ENCODE results near the gene TEP1. TPM values are rescaled to one million over a fixed set of nuclear protein-coding genes. Genes with fewer than 3 reads are reported as not detected.

The TEP1 gene
- total RNA-seq, result 5.5 and 8.5 TPM in 2 replicates

GRCh38 chr14:20412876-20413743 lies at the start of gene TEP1:
Gene TEP1, minus strand, starts transcription at chr14:20413501. Its CDS starts 5,062 bp downstream, at chr14:20408439.

GRCh38 chr14:20461225-20462141 lies 48.2 kb upstream of the TEP1 start, which contains the start of gene PIP4P1:
Gene PIP4P1, minus strand, starts transcription at chr14:20461434. Its CDS starts 109 bp downstream, at chr14:20461325.

GRCh38 chr14:20454516-20455354 lies 41.4 kb upstream of the TEP1 start, which contains the start of the genes APEX1 and OSGEP:
Gene APEX1, plus strand, starts transcription at chr14:20455226. Its CDS starts 420 bp downstream, at chr14:20455646.
Gene OSGEP, minus strand, starts transcription at chr14:20454812. Its CDS starts 129 bp downstream, at chr14:20454683.

GRCh38 chr14:20435582-20436362 lies 22.5 kb upstream of the TEP1 start, which contains the start of gene KLHL33:
Gene KLHL33, minus strand, starts transcription at chr14:20436166. Its CDS starts 355 bp downstream, at chr14:20435811.

GRCh38 chr14:20343092-20343861 lies 70.0 kb downstream of the TEP1 start, which contains the start of gene PARP2:
Gene PARP2, plus strand, starts transcription at chr14:20343635. Its CDS starts 7 bp downstream, at chr14:20343642.

GRCh38 chr14:20332788-20333493 lies 80.4 kb downstream of the TEP1 start, which contains the start of gene CCNB1IP1:
Gene CCNB1IP1, minus strand, starts transcription at chr14:20333279. Its CDS starts 16,756 bp downstream, at chr14:20316523.

Other genes with a start within 250 kb of the TEP1 start
- not detected in 2 replicates for gene OR11G2, start 222.6 kb downstream of the TEP1 start, total RNA-seq
- not detected in 2 replicates for gene OR11H6, start 189.8 kb downstream of the TEP1 start, total RNA-seq
- not detected in 2 replicates for gene OR11H7, start 184.5 kb downstream of the TEP1 start, total RNA-seq
- gene OR11H4, start 174.2 kb downstream of the TEP1 start, total RNA-seq, result not detected in 2 replicates
- 5.2 and 7.5 TPM in 2 replicates for gene TTC5, start 107.5 kb downstream of the TEP1 start, total RNA-seq
- gene CCNB1IP1, start 80.2 kb downstream of the TEP1 start, total RNA-seq, result 51.3 and 52.7 TPM in 2 replicates
- 11.1 and 12.9 TPM in 2 replicates for gene PARP2, start 69.9 kb downstream of the TEP1 start, total RNA-seq
- not detected in 2 replicates for gene KLHL33, start 22.7 kb upstream of the TEP1 start, total RNA-seq
- gene OSGEP, start 41.3 kb upstream of the TEP1 start, total RNA-seq, result 37.9 and 54.4 TPM in 2 replicates
- gene APEX1, start 41.7 kb upstream of the TEP1 start, total RNA-seq, result 168 and 175 TPM in 2 replicates
- gene PIP4P1, start 47.9 kb upstream of the TEP1 start, total RNA-seq, result 9.7 and 14.2 TPM in 2 replicates
- gene PNP, start 55.9 kb upstream of the TEP1 start, total RNA-seq, result 128 and 138 TPM in 2 replicates
- gene RNASE10, start 92.0 kb upstream of the TEP1 start, total RNA-seq, result not detected in 2 replicates
- gene RNASE9, start 147.5 kb upstream of the TEP1 start, total RNA-seq, result not detected in 2 replicates
- gene RNASE11, start 174.5 kb upstream of the TEP1 start, total RNA-seq, result not detected in 2 replicates
- gene RNASE12, start 177.9 kb upstream of the TEP1 start, total RNA-seq, result not detected in 2 replicates
- not detected in 2 replicates for gene OR6S1, start 228.2 kb upstream of the TEP1 start, total RNA-seq

Measured in airway epithelial cell (primary cell).